Epithelial cell of proximal tubule (primary cell): ENCODE data around the gene ARHGEF5. TPM values are rescaled to one million over a fixed set of nuclear protein-coding genes. Genes with fewer than 3 reads are reported as not detected.
"Not testable (repeated sequence)": the region's sequence is repeated elsewhere in the genome, so short reads cannot be mapped to it uniquely, and the experiment has no call there.

ENCODE experiments used
- DNase-seq: peaks from one replicate; pipeline ENCODE4 v3.0.0-alpha.2; 2011; ENCODE audit warnings: low read depth
- H3K4me3 ChIP-seq: 2 replicates; pipeline ENCODE4 v1.5.1; 2011; ENCODE audit warnings: low read depth, mild to moderate bottlenecking, low read length
- total RNA-seq: library from RNA; depleted of rRNA; stranded (reverse); fragments of >200 nt; gene quantifications from 2 replicates; pipeline ENCODE4 v1.2.3, GENCODE V29; 2015
- TF ChIP-seq, protein P1 (sequence below): conservative IDR thresholded peaks from 2 replicates; pipeline ENCODE4 v1.5.1; 2012; ENCODE audit warnings: low read depth, mild to moderate bottlenecking, low read length

ARHGEF5 gene
- total RNA-seq, 1 donor from 2014 or later, result 34.5 TPM

DNA sequence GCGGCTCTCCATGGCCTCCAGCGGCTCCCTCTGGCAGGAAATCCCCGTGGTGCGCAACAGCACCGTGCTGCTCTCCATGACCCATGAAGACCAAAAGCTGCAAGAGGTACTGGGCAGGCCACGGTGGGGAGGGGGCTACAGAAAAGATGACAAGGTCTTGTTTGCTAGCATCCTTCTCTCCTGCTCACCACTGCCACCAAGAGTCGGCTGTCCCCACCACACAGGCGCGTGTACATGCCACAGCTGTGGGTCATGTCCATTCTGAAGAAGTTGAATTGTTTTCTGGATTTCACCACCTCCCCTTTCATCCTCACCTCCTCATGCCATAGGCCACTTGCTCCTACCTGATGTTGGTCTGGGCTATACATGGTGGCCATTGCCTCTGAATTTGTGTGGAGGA, 12.0 kb downstream of the ARHGEF5 start:
- DNase-seq, H3K4me3 ChIP-seq: not testable (repeated sequence)

DNA sequence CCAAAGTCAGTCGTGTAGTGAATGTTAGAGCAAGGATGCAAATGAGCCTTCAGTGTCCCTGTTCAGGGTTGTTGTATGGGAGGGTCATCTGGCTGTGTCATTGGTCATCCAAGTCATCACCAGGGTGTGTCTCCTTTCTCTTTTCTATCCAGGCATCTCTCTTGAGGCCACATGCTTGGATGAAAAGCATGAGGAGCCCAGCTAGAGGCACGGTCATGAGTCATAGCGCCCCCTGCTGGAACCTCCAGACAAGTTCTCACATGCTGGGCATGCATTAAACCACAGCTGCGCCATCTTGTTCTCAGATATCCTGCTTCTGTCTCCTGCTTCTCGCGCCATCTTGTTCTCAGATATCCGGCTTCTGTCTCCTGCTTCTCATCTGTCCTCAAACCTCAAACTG, 14.0 kb downstream of the ARHGEF5 start:
- not testable (repeated sequence) for DNase-seq, H3K4me3 ChIP-seq

DNA sequence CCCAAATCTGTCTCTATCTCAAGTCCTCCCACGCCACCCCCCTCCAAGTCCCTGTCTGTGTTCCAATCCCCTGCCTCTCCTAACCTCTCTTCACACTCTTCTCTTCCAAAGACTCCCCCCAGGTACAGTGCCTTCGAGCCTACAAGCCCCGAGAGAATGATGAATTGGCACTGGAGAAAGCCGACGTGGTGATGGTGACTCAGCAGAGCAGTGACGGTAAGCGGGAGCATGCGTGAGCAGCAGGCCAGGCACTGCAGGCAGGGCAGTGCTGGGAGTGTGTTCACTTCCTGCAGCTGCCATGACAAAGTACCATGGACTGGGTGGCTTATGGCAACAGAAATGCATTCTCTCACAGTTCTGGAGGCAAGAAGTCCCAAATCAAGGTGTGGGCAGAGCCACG, 23.4 kb downstream of the ARHGEF5 start:
- no peak for DNase-seq

DNA sequence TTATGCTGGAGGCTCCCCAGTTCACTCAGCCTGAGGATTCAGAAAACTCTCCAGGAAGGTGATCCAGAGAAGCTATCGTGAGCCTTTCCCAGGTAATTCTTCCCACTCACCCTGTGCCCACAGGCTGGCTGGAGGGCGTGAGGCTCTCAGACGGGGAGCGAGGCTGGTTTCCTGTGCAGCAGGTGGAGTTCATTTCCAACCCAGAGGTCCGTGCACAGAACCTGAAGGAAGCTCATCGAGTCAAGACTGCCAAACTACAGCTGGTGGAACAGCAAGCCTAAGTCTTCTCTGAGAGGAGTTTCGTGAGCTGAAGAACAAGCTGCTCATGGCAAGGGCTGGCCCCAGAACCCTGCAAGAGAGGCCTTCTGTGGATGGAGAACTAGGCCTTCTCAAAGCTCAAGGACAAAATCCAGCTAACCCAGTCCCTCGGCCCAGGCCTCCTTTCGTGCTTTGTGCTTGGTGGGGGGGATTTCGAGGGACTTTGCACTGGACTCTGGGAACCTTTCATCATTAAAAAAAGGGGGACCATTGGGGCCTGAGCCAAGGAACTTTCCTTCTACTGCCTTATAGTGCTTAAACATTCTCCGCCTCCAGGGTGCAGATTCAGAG, 24.7 kb downstream of the ARHGEF5 start:
- no peak for DNase-seq
- TF ChIP-seq, protein P1, sequence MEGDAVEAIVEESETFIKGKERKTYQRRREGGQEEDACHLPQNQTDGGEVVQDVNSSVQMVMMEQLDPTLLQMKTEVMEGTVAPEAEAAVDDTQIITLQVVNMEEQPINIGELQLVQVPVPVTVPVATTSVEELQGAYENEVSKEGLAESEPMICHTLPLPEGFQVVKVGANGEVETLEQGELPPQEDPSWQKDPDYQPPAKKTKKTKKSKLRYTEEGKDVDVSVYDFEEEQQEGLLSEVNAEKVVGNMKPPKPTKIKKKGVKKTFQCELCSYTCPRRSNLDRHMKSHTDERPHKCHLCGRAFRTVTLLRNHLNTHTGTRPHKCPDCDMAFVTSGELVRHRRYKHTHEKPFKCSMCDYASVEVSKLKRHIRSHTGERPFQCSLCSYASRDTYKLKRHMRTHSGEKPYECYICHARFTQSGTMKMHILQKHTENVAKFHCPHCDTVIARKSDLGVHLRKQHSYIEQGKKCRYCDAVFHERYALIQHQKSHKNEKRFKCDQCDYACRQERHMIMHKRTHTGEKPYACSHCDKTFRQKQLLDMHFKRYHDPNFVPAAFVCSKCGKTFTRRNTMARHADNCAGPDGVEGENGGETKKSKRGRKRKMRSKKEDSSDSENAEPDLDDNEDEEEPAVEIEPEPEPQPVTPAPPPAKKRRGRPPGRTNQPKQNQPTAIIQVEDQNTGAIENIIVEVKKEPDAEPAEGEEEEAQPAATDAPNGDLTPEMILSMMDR, result no peak
- H3K4me3 ChIP-seq, result no peak overlapping the region

More for the DNA sequence above, 23.4 kb downstream of the ARHGEF5 start:
- TF ChIP-seq, protein P1, result no peak
- no peak overlapping the region for H3K4me3 ChIP-seq

DNA sequence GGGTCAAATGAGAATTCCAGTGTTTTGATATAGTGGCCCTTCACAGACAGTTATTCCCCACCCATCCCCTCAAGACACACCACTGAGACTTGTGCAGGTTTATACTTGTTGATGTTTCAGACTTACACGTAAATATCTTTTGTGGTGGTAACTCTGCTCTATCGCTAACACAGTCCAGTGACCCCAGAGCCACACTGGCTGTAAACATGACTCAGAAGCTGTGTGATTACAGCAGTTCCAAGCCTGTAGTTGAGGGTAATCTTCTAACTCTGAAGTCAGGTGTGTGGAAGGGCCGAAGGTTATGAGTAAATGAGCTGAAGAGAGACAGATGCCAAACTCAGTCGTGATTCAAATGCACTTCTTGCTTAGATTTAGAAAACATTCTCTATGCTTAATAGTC, 28.9 kb downstream of the ARHGEF5 start:
- TF ChIP-seq, protein P1, result no peak
- peak; percentile 94 for DNase-seq
- peak overlapping the region; percentile 26 for H3K4me3 ChIP-seq

DNA sequence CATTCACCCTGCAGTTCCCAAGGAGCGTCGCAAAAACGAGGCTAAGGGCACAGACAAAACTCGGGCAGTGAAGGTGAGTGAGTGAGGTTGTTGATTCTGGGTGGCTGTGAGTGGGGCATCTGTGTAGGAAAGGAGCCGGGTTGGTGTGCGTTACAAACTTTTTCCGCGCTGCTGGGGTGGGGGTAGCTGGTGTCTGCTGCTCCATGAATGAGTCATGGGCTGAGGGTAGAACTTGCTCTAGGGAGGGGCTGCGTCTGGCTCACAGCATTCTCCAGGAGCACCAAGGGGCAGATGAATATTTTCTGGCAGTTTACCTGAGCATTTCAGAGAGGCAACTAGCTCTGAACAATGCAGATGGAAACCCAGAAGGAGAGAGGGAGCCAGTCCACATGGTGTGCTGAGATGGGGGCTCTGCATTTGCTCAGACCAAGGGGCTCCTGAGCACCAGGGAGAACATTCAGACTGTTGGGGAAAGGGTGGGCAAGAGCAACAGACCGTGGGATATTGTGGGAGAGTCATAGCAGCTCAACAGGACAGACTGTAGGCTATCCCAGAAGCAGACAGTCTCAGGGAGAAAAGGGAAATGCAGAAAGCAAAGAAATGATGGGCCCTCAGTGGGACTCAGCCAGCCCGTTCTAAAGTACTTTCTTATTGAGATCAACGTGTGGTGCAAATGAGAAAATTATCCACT, 29.5 kb downstream of the ARHGEF5 start:
- DNase-seq, result no peak
- peak overlapping the region; percentile 26 for H3K4me3 ChIP-seq
- TF ChIP-seq, protein P1, result no peak

DNA sequence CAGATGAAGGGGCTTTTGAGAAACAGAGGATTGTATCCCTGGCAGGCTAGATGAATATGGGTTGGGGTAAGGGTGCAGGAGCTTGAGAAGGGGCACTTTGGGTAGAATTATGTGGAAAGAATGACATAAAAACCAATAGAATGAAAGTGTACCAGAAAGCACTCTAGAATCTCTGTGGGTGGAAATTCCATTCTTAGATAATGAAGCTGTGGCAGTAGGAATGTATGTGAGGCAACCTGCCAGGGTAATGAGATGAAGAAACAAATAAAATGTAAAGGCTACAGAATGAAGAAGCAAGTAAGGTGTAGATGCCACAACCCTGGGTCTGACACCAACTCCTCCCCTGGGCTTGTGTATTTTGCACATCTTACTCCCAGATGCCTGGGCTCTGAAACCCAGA, 31.5 kb downstream of the ARHGEF5 start:
- DNase-seq, result no peak
- no peak overlapping the region for H3K4me3 ChIP-seq
- TF ChIP-seq, protein P1, result no peak

DNA sequence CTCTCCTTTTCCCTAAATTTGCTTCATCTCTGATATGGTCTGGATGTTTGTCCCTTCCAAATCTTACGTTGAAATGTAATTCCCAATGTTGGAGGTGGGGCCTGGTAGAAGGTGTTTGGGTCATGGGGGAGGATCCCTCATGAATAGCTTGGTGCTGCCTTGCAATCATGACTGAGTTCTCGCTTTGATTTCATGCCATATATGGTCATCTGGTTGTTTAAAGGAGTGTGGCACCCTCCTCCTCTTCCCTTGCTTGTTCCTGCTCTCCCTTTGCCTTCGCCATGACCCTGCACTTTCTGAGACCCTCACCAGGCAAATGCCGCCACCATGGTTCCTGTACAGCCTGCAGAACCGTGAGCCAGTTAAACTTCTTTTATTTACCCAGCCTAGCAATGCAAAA, 33.7 kb downstream of the ARHGEF5 start:
- H3K4me3 ChIP-seq, result no peak overlapping the region
- TF ChIP-seq, protein P1, result no peak
- DNase-seq, result no peak
